ENCODE data around the gene C1S.

C1S gene

DNA sequence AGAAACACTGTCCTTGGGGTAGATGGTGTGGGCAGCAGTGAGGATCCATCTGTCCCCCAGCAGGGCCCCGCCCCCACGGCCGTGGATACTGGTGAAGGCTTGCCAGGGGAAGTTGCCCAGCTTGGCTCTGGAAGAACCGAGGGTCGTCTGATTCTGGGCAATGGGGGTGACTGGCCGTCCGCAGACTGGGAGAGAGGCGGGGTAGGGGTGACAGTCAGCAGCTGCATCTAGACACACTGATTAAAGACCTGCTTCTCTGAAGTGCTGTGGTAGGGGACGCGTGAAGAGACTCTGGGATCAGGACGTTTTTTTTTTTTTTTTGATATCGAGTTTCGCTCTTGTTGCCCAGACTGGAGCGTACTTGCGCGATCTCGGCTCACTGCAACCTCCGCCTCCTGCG lies 36.5 kb downstream of the C1S start:
- TF ChIP-seq, protein P1, sequence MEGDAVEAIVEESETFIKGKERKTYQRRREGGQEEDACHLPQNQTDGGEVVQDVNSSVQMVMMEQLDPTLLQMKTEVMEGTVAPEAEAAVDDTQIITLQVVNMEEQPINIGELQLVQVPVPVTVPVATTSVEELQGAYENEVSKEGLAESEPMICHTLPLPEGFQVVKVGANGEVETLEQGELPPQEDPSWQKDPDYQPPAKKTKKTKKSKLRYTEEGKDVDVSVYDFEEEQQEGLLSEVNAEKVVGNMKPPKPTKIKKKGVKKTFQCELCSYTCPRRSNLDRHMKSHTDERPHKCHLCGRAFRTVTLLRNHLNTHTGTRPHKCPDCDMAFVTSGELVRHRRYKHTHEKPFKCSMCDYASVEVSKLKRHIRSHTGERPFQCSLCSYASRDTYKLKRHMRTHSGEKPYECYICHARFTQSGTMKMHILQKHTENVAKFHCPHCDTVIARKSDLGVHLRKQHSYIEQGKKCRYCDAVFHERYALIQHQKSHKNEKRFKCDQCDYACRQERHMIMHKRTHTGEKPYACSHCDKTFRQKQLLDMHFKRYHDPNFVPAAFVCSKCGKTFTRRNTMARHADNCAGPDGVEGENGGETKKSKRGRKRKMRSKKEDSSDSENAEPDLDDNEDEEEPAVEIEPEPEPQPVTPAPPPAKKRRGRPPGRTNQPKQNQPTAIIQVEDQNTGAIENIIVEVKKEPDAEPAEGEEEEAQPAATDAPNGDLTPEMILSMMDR (IDR thresholded peaks at IDR 0.05; ENCODE audit: extremely low read depth, missing control alignments): no peak

DNA sequence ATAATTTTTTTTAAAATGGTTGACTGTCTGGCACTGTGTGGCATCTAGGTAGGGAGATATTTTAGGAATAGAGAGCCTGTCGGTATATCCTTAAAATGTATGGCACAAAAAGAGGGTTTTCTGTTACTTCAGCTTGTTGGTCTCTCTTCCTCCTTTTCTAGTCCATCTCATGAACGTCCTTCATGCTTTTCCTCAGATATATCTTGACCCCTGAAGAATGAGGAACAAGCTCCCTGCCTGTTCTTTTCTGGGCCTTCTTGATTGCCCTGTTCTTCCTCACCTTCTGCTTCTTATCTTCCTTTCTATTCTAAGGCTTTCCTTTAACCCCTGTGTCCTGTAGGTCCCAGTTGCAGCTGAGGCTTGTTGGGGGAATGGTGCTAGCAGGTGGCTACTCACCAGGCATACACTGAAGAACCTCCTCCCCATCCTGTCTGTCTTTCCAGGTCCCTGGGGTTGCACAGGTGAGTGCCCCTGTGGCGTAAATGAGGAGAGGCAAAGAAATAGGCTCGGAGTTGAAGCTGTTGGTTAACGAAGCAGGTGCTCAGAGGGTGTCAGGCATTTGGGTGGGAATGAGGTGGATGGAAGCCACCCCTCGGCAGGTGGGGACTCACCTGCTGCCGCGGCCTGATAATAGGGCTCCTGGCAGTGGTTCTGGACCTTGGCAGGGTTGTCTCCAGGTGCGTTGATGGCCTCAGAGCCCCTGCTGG lies 38.9 kb downstream of the C1S start:
- TF ChIP-seq, protein P1 (IDR thresholded peaks at IDR 0.05; ENCODE audit: extremely low read depth, missing control alignments): no peak
- DNase-seq (ENCODE audit: low spot score): no peak

More for the DNA sequence above, 36.5 kb downstream of the C1S start:
- DNase-seq (ENCODE audit: low spot score): no peak

- TF ChIP-seq, protein P1 (IDR thresholded peaks at IDR 0.05; ENCODE audit: extremely low read depth, missing control alignments): no peak
- no peak for DNase-seq (ENCODE audit: low spot score)
These were observed 39.7 kb downstream of the C1S start for GRCh38 chr12:7100239-7100638.

DNA sequence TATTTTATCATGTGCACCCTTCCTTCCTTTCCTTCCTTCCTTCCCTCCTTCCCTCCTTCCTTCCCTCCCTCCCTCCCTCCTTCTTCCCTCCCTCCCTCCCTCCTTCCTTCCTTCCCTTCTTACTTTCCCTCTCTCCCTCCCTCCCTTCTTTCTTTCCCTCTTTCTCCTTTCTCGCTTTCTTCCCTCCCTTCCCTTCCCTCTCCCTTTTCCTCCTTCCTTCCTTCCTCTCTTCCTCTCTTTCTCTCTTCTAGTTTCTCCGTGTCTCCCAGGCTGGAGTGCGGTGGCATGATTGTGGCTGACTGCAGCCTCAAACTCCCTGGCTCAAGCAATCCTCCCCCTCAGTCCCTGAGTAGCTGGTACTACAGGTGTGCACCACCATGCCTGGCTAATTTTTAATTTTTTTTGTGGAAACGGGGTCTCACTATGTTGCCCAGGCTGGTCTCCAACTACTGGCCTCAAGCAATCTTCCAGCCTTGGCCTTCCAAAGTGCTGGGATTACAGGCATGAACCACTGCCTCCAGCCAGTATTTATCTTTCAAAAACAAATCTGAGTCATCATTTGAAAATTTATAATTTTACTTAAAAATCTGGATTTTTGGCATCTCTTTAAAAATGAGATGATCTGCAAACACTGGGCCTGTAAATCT lies 40.7 kb downstream of the C1S start:
- TF ChIP-seq, protein P1 (IDR thresholded peaks at IDR 0.05; ENCODE audit: extremely low read depth, missing control alignments): no peak
- DNase-seq (ENCODE audit: low spot score): no peak

DNA sequence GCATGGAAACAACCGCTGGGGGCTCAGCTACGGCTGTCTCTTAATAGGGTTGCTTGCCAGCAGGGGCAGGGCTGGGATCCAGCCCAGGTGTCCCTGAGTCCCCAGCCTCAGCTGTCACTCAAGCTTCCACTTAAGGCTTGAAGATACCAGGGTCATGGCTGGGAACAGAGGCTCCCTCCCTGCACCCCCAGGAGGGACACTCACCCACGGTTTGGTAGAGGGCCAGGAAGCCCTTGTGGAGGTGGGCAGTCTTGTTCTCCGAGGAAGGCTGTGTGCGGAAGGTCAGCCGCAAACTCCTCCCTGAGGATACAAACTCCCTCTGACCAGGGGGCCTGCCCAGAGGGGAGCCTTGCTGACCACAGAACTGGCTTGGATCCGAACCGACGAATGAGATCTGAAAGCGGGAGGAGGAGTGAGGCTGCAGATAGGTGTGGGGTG lies 41.2 kb downstream of the C1S start:
- no peak for DNase-seq (ENCODE audit: low spot score)
- TF ChIP-seq, protein P1 (IDR thresholded peaks at IDR 0.05; ENCODE audit: extremely low read depth, missing control alignments): no peak

- DNase-seq (ENCODE audit: low spot score): no peak
- TF ChIP-seq, protein P1 (IDR thresholded peaks at IDR 0.05; ENCODE audit: extremely low read depth, missing control alignments): no peak
These were observed 42.1 kb downstream of the C1S start for GRCh38 chr12:7102582-7102981.

- no peak for DNase-seq (ENCODE audit: low spot score)
- TF ChIP-seq, protein P1 (IDR thresholded peaks at IDR 0.05; ENCODE audit: extremely low read depth, missing control alignments): no peak
These were observed 43.5 kb downstream of the C1S start for GRCh38 chr12:7103837-7104584.

All from GM20000 (cell line).